CD4-positive, alpha-beta T cell treated with Interleukin-2 at 100 ng/mL for 4 hours (primary cell): Measurements from ENCODE around the gene PALM3.
"Not testable (repeated sequence)": the region's sequence is repeated elsewhere in the genome, so short reads cannot be mapped to it uniquely, and the experiment has no call there.

Source experiments
- DNase-seq: peaks from one replicate; pipeline ENCODE4 v3.0.0-alpha.2; 2020; ENCODE audit warnings: low spot score

PALM3 gene

GRCh38 chr19:14030997-14031718 is 30.7 kb downstream of the PALM3 start:
- DNase-seq: peak; percentile 87

- no peak for DNase-seq
Observed at GRCh38 chr19:14028901-14029300, 33.0 kb downstream of the PALM3 start.

GRCh38 chr19:14027856-14028450 is 33.9 kb downstream of the PALM3 start, which contains the start of gene RLN3:
RLN3 (plus strand) TSS chr19:14028148; CDS start chr19:14028205, 57 bp downstream.
- DNase-seq: no peak

GRCh38 chr19:14026652-14027192 is 35.2 kb downstream of the PALM3 start:
- not testable (repeated sequence) for DNase-seq

- DNase-seq: peak; percentile 20
Observed at GRCh38 chr19:14023404-14024235, 38.3 kb downstream of the PALM3 start.

- DNase-seq: no peak
Observed at GRCh38 chr19:14022469-14022868, 39.4 kb downstream of the PALM3 start.

GRCh38 chr19:14021474-14021873 is 40.4 kb downstream of the PALM3 start:
- DNase-seq: no peak

GRCh38 chr19:14019739-14020138 is 42.1 kb downstream of the PALM3 start:
- DNase-seq: not testable (repeated sequence)

GRCh38 chr19:14019100-14019499 is 42.8 kb downstream of the PALM3 start:
- DNase-seq: no peak

GRCh38 chr19:14015524-14016035 is 46.3 kb downstream of the PALM3 start:
- DNase-seq: no peak

GRCh38 chr19:14012378-14012915 is 49.4 kb downstream of the PALM3 start:
- DNase-seq: no peak

- DNase-seq: no peak
Observed at GRCh38 chr19:14006766-14007562, 54.9 kb downstream of the PALM3 start.

- DNase-seq: peak; percentile 100
Observed at GRCh38 chr19:14006085-14006765, 55.7 kb downstream of the PALM3 start, which contains the start of gene RFX1. RFX1 (minus strand) TSS chr19:14006320; CDS start chr19:13993843, 12,477 bp downstream.

GRCh38 chr19:14005349-14006084 is 56.4 kb downstream of the PALM3 start:
- peak; percentile 94 for DNase-seq

- no peak for DNase-seq
Observed at GRCh38 chr19:14004619-14005348, 57.1 kb downstream of the PALM3 start.
